Measurements from ENCODE around the gene TMPRSS9.
"Not testable (repeated sequence)": the region's sequence is repeated elsewhere in the genome, so short reads cannot be mapped to it uniquely, and the experiment has no call there.

TMPRSS9 gene

GRCh38 chr19:2392899-2393298 is 32.8 kb downstream of the TMPRSS9 start:
- not testable (repeated sequence) for DNase-seq (ENCODE audit: low spot score)

- no peak for DNase-seq (ENCODE audit: low spot score)
Observed at GRCh38 chr19:2394054-2394441, 34.0 kb downstream of the TMPRSS9 start.

- DNase-seq (ENCODE audit: low spot score) = no peak
Observed at GRCh38 chr19:2394442-2395292, 34.6 kb downstream of the TMPRSS9 start.

GRCh38 chr19:2395293-2395829 is 35.3 kb downstream of the TMPRSS9 start:
- not testable (repeated sequence) for DNase-seq (ENCODE audit: low spot score)

- DNase-seq (ENCODE audit: low spot score) = not testable (repeated sequence)
Observed at GRCh38 chr19:2397173-2397572, 37.1 kb downstream of the TMPRSS9 start.

- DNase-seq (ENCODE audit: low spot score) = no peak
Observed at GRCh38 chr19:2398735-2399305, 38.8 kb downstream of the TMPRSS9 start.

GRCh38 chr19:2399582-2399981 is 39.5 kb downstream of the TMPRSS9 start:
- DNase-seq (ENCODE audit: low spot score) = no peak

GRCh38 chr19:2408247-2408646 is 48.2 kb downstream of the TMPRSS9 start:
- DNase-seq (ENCODE audit: low spot score) = no peak

GRCh38 chr19:2409352-2409912 is 49.4 kb downstream of the TMPRSS9 start:
- DNase-seq (ENCODE audit: low spot score) = no peak

- DNase-seq (ENCODE audit: low spot score) = no peak
Observed at GRCh38 chr19:2410023-2410422, 50.0 kb downstream of the TMPRSS9 start.

- no peak for DNase-seq (ENCODE audit: low spot score)
Observed at GRCh38 chr19:2411709-2412108, 51.6 kb downstream of the TMPRSS9 start.

GRCh38 chr19:2412449-2412848 is 52.4 kb downstream of the TMPRSS9 start:
- DNase-seq (ENCODE audit: low spot score) = no peak

GRCh38 chr19:2413159-2413558 is 53.1 kb downstream of the TMPRSS9 start:
- no peak for DNase-seq (ENCODE audit: low spot score)

- DNase-seq (ENCODE audit: low spot score) = no peak
Observed at GRCh38 chr19:2413629-2414028, 53.6 kb downstream of the TMPRSS9 start.

- no peak for DNase-seq (ENCODE audit: low spot score)
Observed at GRCh38 chr19:2415281-2415972, 55.4 kb downstream of the TMPRSS9 start.

- DNase-seq (ENCODE audit: low spot score) = no peak
Observed at GRCh38 chr19:2415973-2416319, 55.9 kb downstream of the TMPRSS9 start.

- DNase-seq (ENCODE audit: low spot score) = no peak
Observed at GRCh38 chr19:2416321-2417097, 56.4 kb downstream of the TMPRSS9 start.

- not testable (repeated sequence) for DNase-seq (ENCODE audit: low spot score)
Observed at GRCh38 chr19:2417436-2417835, 57.4 kb downstream of the TMPRSS9 start.

- no peak for DNase-seq (ENCODE audit: low spot score)
Observed at GRCh38 chr19:2417881-2418406, 57.9 kb downstream of the TMPRSS9 start.

GRCh38 chr19:2419754-2420153 is 59.7 kb downstream of the TMPRSS9 start:
- DNase-seq (ENCODE audit: low spot score) = no peak

GRCh38 chr19:2420490-2420889 is 60.4 kb downstream of the TMPRSS9 start:
- DNase-seq (ENCODE audit: low spot score) = no peak
